ENCODE measurements around the gene CD99L2. TPM values are rescaled to one million over a fixed set of nuclear protein-coding genes. Genes with fewer than 3 reads are reported as not detected.
"Not testable (repeated sequence)": the region's sequence is repeated elsewhere in the genome, so short reads cannot be mapped to it uniquely, and the experiment has no call there.

Gene CD99L2
- total and polyA plus RNA-seq, 4 donors, result 22.3 to 39.6 (median 23.8) TPM

- no peak for TF ChIP-seq CTCF (IDR thresholded peaks at IDR 0.05; ENCODE audit: control extremely low read depth, extremely low read depth)
- no peak for ATAC-seq (ENCODE audit: insufficient read depth, low FRiP score)
Measured at GRCh38 chrX:150887906-150888465, 10.5 kb downstream of the CD99L2 start.

GRCh38 chrX:150887268-150887667 lies 11.2 kb downstream of the CD99L2 start:
- not testable (repeated sequence) for H3K4me3 ChIP-seq; DNase-seq; H3K9me3 ChIP-seq (ENCODE audit: control insufficient read depth in 4 of 4, insufficient read depth in 3 of 4, low read length in 3 of 4); H3K4me1 ChIP-seq (ENCODE audit: control insufficient read depth in 5 of 5, insufficient read depth in 5 of 5, low read length in 5 of 5); H3K36me3 ChIP-seq (ENCODE audit: control insufficient read depth in 4 of 4, insufficient read depth in 4 of 4, low read length in 4 of 4); ATAC-seq (ENCODE audit: insufficient read depth, low FRiP score); H3K9ac ChIP-seq (ENCODE audit: insufficient read depth in 1 of 2, low read length in 2 of 2); H3K27ac ChIP-seq (ENCODE audit: low read depth in 1 of 2, low read length in 1 of 2); H3K27me3 ChIP-seq (ENCODE audit: control insufficient read depth in 3 of 3, insufficient read depth in 3 of 3, low read length in 2 of 3)
- 81 to 96% methylated on average over 9 of the region's 9 CpGs for WGBS, 2 donors

More at GRCh38 chrX:150887906-150888465, 10.5 kb downstream of the CD99L2 start:
- Histone ChIP-seq H3K4me3 (no peak overlapping the region), H3K9ac (ENCODE audit: insufficient read depth in 1 of 2, low read length in 2 of 2) (no peak overlapping the region), H3K36me3 (ENCODE audit: control insufficient read depth in 4 of 4, insufficient read depth in 4 of 4, low read length in 4 of 4) (no peaks in the 10 kb centered on the region), H3K4me1 (ENCODE audit: control insufficient read depth in 5 of 5, insufficient read depth in 5 of 5, low read length in 5 of 5) (peaks cover 0 to 6% (median 0%) of the 10 kb centered on the region in 5 donors), H3K27ac (ENCODE audit: low read depth in 1 of 2, low read length in 1 of 2) (no peak overlapping the region), H3K9me3 (ENCODE audit: control insufficient read depth in 4 of 4, insufficient read depth in 3 of 4, low read length in 3 of 4) (peaks cover 0 to 2% (median 0%) of the 10 kb centered on the region in 4 donors), H3K27me3 (ENCODE audit: control insufficient read depth in 3 of 3, insufficient read depth in 3 of 3, low read length in 2 of 3) (no peaks in the 10 kb centered on the region)
- DNase-seq, result no peak
- WGBS, 2 donors, result 84 to 98% methylated on average over 6 of the region's 6 CpGs

- Histone ChIP-seq H3K9me3 (ENCODE audit: control insufficient read depth in 4 of 4, insufficient read depth in 3 of 4, low read length in 3 of 4) (peaks cover 0 to 2% (median 0%) of the 10 kb centered on the region in 4 donors), H3K27me3 (ENCODE audit: control insufficient read depth in 3 of 3, insufficient read depth in 3 of 3, low read length in 2 of 3) (no peaks in the 10 kb centered on the region), H3K4me1 (ENCODE audit: control insufficient read depth in 5 of 5, insufficient read depth in 5 of 5, low read length in 5 of 5) (peaks cover 0 to 6% (median 0%) of the 10 kb centered on the region in 5 donors), H3K9ac (ENCODE audit: insufficient read depth in 1 of 2, low read length in 2 of 2) (no peak overlapping the region), H3K4me3 (no peak overlapping the region), H3K27ac (ENCODE audit: low read depth in 1 of 2, low read length in 1 of 2) (no peak overlapping the region), H3K36me3 (ENCODE audit: control insufficient read depth in 4 of 4, insufficient read depth in 4 of 4, low read length in 4 of 4) (no peaks in the 10 kb centered on the region)
- no peak for TF ChIP-seq CTCF (IDR thresholded peaks at IDR 0.05; ENCODE audit: control extremely low read depth, extremely low read depth)
- ATAC-seq (ENCODE audit: insufficient read depth, low FRiP score), result no peak
- DNase-seq, result no peak
- 90 to 91% methylated on average over 7 of the region's 7 CpGs for WGBS, 2 donors
Measured at GRCh38 chrX:150886381-150886780, 12.1 kb downstream of the CD99L2 start.

- Histone ChIP-seq H3K27me3 (ENCODE audit: control insufficient read depth in 3 of 3, insufficient read depth in 3 of 3, low read length in 2 of 3) (no peaks in the 10 kb centered on the region), H3K9me3 (ENCODE audit: control insufficient read depth in 4 of 4, insufficient read depth in 3 of 4, low read length in 3 of 4) (no peaks in the 10 kb centered on the region), H3K9ac (ENCODE audit: insufficient read depth in 1 of 2, low read length in 2 of 2) (no peak overlapping the region), H3K4me1 (ENCODE audit: control insufficient read depth in 5 of 5, insufficient read depth in 5 of 5, low read length in 5 of 5) (peaks cover 0 to 3% (median 0%) of the 10 kb centered on the region in 5 donors), H3K4me3 (no peak overlapping the region), H3K27ac (ENCODE audit: low read depth in 1 of 2, low read length in 1 of 2) (no peak overlapping the region), H3K36me3 (ENCODE audit: control insufficient read depth in 4 of 4, insufficient read depth in 4 of 4, low read length in 4 of 4) (no peaks in the 10 kb centered on the region)
- WGBS, 2 donors, result 73 to 76% methylated on average over 2 of the region's 2 CpGs
- ATAC-seq (ENCODE audit: insufficient read depth, low FRiP score) (no peak), DNase-seq (no peak)
- no peak for TF ChIP-seq CTCF (IDR thresholded peaks at IDR 0.05; ENCODE audit: control extremely low read depth, extremely low read depth)
Measured at GRCh38 chrX:150880808-150881165, 17.7 kb downstream of the CD99L2 start.

Data from lung (tissue), 12 donors.